ENCODE data around the gene CCDC182.

Gene CCDC182

DNA sequence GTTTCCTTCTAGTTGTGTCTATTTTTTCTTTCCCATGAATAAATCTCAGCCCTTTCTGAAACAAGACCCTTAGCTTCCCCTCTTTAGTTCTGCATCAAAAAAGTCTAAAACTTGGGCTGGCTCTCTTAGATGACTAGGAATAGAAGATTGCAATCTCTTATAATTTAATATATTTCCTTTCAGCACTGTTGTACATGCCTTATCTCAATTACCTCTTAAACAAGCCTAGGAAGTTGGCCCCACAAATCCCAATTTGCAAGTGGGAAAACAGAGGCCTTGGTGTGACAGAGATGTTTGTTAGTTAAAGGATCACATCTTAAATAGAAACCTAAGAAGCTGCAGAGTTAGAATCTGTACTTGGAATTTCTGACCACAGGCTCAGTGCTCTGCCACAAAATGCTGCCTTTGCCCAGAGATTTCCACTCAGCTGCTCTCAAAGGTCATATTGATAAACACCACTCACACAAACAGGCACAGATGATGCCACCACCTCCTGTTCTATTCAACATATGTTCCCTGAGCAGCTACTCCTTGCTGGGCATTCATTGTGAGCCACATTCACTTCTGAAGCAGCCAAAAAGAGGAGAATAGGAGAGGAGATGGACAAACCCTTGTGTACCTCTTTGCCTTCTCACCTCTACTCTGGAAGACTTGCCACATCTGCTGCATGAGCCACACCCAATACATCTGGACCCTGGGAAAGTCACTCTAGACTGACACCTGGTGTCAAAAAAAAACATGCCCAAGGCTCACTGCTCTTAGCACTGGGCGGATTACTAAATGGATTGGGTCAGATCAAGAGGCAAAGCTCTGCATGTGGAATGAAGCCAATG, 5.5 kb downstream of the CCDC182 start:
- TF ChIP-seq, protein P1, sequence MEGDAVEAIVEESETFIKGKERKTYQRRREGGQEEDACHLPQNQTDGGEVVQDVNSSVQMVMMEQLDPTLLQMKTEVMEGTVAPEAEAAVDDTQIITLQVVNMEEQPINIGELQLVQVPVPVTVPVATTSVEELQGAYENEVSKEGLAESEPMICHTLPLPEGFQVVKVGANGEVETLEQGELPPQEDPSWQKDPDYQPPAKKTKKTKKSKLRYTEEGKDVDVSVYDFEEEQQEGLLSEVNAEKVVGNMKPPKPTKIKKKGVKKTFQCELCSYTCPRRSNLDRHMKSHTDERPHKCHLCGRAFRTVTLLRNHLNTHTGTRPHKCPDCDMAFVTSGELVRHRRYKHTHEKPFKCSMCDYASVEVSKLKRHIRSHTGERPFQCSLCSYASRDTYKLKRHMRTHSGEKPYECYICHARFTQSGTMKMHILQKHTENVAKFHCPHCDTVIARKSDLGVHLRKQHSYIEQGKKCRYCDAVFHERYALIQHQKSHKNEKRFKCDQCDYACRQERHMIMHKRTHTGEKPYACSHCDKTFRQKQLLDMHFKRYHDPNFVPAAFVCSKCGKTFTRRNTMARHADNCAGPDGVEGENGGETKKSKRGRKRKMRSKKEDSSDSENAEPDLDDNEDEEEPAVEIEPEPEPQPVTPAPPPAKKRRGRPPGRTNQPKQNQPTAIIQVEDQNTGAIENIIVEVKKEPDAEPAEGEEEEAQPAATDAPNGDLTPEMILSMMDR (IDR thresholded peaks at IDR 0.05; ENCODE audit: control extremely low read depth, extremely low read depth, low read depth, missing control alignments), result peak; percentile 49
- peak; percentile 51 for DNase-seq (ENCODE audit: extremely low spot score)
- POLR2A ChIA-PET, result no interaction called here
- CTCF ChIA-PET, result interaction anchor here (0.7 to 6.2 kb wide), 15 partner anchors 9 to 617 kb away, joined by 3 to 52 read pairs (median 6); no protein-coding TSS in a partner anchor

GRCh38 chr17:57737450-57737849, 7.6 kb downstream of the CCDC182 start:
- no peak for DNase-seq (ENCODE audit: extremely low spot score)
- TF ChIP-seq, protein P1 (IDR thresholded peaks at IDR 0.05; ENCODE audit: control extremely low read depth, extremely low read depth, low read depth, missing control alignments), result no peak
- POLR2A ChIA-PET, result no interaction called here
- CTCF ChIA-PET, result interaction anchor here (0.8 to 1.6 kb wide), 3 partner anchors 11 to 494 kb away, joined by 3 to 4 read pairs (median 3); no protein-coding TSS in a partner anchor

- ChIA-PET CTCF (interaction anchor here (0.9 kb wide), 2 partner anchors 30 to 64 kb away, joined by 3 read pairs; no protein-coding TSS in a partner anchor), POLR2A (no interaction called here)
- TF ChIP-seq, protein P1 (IDR thresholded peaks at IDR 0.05; ENCODE audit: control extremely low read depth, extremely low read depth, low read depth, missing control alignments), result peak; percentile 15
- DNase-seq (ENCODE audit: extremely low spot score), result no peak
These were observed 9.4 kb downstream of the CCDC182 start for GRCh38 chr17:57735707-57736106.

DNA sequence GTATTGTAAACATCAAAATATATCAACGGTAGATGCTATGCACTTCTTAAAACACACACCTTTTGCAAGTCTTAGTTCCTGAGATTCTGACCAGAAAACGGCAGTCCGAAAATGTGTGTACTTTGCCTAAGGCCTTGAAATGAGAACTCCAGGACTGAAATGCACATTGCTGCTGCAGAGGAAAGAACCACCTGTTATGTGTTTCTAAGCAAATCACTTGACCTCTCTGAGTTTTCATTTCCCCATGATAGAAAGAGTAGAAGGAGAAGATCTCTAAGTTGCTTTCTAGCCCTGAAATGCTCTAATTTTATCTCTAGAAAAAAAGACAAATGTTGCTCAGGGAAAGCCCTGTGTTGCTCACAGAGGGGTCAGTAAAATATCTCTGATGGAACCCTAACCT, 9.9 kb downstream of the CCDC182 start:
- no peak for DNase-seq (ENCODE audit: extremely low spot score)
- POLR2A ChIA-PET, result no interaction called here
- TF ChIP-seq, protein P1 (IDR thresholded peaks at IDR 0.05; ENCODE audit: control extremely low read depth, extremely low read depth, low read depth, missing control alignments), result no peak
- CTCF ChIA-PET, result interaction anchor here (0.9 kb wide), 1 partner anchor 492 kb away, joined by 3 read pairs; no protein-coding TSS in a partner anchor

- DNase-seq (ENCODE audit: extremely low spot score), result no peak
- TF ChIP-seq, protein P1 (IDR thresholded peaks at IDR 0.05; ENCODE audit: control extremely low read depth, extremely low read depth, low read depth, missing control alignments), result no peak
- ChIA-PET CTCF (no interaction called here), POLR2A (no interaction called here)
These were observed 12.0 kb downstream of the CCDC182 start for GRCh38 chr17:57733085-57733484.

GRCh38 chr17:57732062-57732461, 13.0 kb downstream of the CCDC182 start:
- CTCF ChIA-PET, result interaction anchor here (1.0 to 2.5 kb wide), 3 partner anchors 10 to 489 kb away, joined by 3 to 7 read pairs (median 3); no protein-coding TSS in a partner anchor

More at GRCh38 chr17:57732062-57732461, 13.0 kb downstream of the CCDC182 start:
- DNase-seq (ENCODE audit: extremely low spot score), result no peak
- TF ChIP-seq, protein P1 (IDR thresholded peaks at IDR 0.05; ENCODE audit: control extremely low read depth, extremely low read depth, low read depth, missing control alignments), result no peak
- POLR2A ChIA-PET, result no interaction called here

Data from GM10248 (cell line).